ENCODE measurements around the gene ACSS1.

ACSS1 gene

GRCh38 chr20:25064561-25065071, 6.7 kb upstream of the ACSS1 start:
- TF ChIP-seq, protein P1, sequence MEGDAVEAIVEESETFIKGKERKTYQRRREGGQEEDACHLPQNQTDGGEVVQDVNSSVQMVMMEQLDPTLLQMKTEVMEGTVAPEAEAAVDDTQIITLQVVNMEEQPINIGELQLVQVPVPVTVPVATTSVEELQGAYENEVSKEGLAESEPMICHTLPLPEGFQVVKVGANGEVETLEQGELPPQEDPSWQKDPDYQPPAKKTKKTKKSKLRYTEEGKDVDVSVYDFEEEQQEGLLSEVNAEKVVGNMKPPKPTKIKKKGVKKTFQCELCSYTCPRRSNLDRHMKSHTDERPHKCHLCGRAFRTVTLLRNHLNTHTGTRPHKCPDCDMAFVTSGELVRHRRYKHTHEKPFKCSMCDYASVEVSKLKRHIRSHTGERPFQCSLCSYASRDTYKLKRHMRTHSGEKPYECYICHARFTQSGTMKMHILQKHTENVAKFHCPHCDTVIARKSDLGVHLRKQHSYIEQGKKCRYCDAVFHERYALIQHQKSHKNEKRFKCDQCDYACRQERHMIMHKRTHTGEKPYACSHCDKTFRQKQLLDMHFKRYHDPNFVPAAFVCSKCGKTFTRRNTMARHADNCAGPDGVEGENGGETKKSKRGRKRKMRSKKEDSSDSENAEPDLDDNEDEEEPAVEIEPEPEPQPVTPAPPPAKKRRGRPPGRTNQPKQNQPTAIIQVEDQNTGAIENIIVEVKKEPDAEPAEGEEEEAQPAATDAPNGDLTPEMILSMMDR (IDR thresholded peaks at IDR 0.05; ENCODE audit: insufficient read depth, missing control alignments): no peak
- no peak for DNase-seq (ENCODE audit: insufficient read length, low spot score)
- no peak for FAIRE-seq

GRCh38 chr20:25063981-25064380, 6.0 kb upstream of the ACSS1 start:
- TF ChIP-seq, protein P1 (IDR thresholded peaks at IDR 0.05; ENCODE audit: insufficient read depth, missing control alignments): no peak
- no peak for FAIRE-seq
- DNase-seq (ENCODE audit: insufficient read length, low spot score): no peak

DNA sequence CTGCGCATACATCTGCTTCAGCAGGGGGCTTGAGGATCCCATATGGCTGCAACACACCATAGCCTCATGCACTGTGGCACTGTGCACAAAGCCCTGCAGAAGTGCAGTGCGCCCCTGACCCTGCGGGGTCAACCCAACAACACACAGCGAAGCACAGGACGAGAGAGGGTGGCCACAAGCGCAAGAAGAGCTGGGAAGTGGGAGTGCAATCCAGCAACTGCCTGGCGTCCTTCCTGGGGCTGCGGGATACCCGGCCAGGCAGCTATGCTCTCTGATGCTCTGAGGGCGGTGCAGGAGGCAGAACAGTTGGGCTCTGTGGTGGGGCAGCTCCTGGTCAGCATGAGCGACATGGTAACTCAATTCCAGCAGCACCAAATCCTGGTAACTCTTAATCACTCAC, 5.6 kb upstream of the ACSS1 start:
- no peak for FAIRE-seq
- no peak for DNase-seq (ENCODE audit: insufficient read length, low spot score)
- TF ChIP-seq, protein P1 (IDR thresholded peaks at IDR 0.05; ENCODE audit: insufficient read depth, missing control alignments): no peak

DNA sequence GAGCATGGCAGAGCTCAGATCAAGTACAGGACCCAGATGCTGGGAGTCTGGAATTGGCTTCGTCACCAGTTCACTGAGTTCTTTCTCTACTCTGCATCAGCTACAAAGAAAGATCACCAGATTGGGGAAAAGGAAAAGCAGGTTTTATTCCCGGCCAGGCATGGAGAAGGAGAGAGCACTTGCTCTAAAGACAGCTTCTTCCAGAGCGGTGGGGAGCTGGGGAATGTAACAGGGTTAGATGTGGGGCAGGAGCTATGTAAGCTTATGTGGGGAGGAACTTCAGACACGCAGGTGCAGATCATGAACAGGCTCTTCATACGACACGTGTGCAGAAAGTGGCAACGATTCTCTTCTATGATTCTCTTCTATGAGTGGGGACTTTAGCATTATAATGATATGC, 4.9 kb upstream of the ACSS1 start:
- FAIRE-seq (no peak), DNase-seq (ENCODE audit: insufficient read length, low spot score) (no peak)
- TF ChIP-seq, protein P1 (IDR thresholded peaks at IDR 0.05; ENCODE audit: insufficient read depth, missing control alignments): no peak

GRCh38 chr20:25061821-25062530, 4.0 kb upstream of the ACSS1 start:
- TF ChIP-seq, protein P1 (IDR thresholded peaks at IDR 0.05; ENCODE audit: insufficient read depth, missing control alignments): no peak
- DNase-seq (ENCODE audit: insufficient read length, low spot score) (no peak), FAIRE-seq (no peak)

DNA sequence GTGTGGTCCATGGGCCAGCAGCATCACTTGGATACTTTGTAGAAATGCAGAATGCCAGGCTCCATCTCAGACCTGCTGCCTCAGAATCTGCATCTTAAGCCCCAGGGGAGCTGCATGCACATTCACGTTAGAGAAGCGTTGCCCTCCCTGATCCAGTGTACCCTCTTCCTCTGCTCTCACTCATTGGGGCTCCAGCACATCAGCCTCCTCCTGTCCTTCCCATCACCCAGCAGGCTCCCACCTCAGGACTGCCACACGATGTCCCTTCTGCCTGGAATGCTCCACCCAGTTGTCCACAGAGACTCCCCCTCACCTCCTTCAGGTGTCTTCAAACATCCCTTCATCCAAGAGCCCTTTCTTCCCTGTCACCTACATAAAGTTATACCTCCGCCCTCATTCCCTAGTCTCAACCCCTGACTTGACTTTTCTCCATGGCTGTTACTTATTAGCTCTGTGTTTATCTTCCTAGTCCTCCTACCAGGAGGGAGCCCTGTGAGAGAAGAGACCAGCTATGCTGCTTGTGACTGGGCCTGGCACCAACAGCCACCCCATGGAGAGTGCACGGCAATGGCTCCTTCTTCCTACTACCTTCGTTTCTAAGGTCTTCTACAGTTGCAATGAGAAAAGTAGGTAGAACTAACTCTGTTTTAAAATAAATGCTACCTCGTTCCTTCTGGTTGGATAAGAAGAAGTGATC, 3.3 kb upstream of the ACSS1 start:
- TF ChIP-seq, protein P1 (IDR thresholded peaks at IDR 0.05; ENCODE audit: insufficient read depth, missing control alignments): no peak
- no peak for DNase-seq (ENCODE audit: insufficient read length, low spot score)
- FAIRE-seq: no peak

Measured in D721Med (cell line).